ENCODE measurements around the gene MAST4. TPM values are rescaled to one million over a fixed set of nuclear protein-coding genes. Genes with fewer than 3 reads are reported as not detected.

The MAST4 gene
- total RNA-seq, 2 donors from 2014 or later = 30.5 to 47.8 TPM

GRCh38 chr5:66969484-66969883 lies 373.3 kb downstream of the MAST4 start:
- Histone ChIP-seq H3K4me3 (no peak overlapping the region), H3K36me3 (no peaks in the 10 kb centered on the region), H3K4me1 (ENCODE audit: control insufficient read depth in 1 of 2, low read depth in 2 of 2) (no peaks in the 10 kb centered on the region), H3K9me3 (no peaks in the 10 kb centered on the region), H3K27ac (no peak overlapping the region), H3K27me3 (replicated peaks; ENCODE audit: insufficient read depth) (no peaks in the 10 kb centered on the region)
- ATAC-seq (ENCODE audit: insufficient number of reproducible peaks, low FRiP score, low read depth) (no peak), DNase-seq (ENCODE audit: low spot score) (no peak)
- no peak for TF ChIP-seq CTCF (IDR thresholded peaks at IDR 0.05)

- no peaks in the 10 kb centered on the region for H3K4me1 ChIP-seq (ENCODE audit: control insufficient read depth in 1 of 2, low read depth in 2 of 2)
- H3K27me3 ChIP-seq (replicated peaks; ENCODE audit: insufficient read depth) = no peaks in the 10 kb centered on the region
- no peak overlapping the region for H3K4me3 ChIP-seq
- no peak for ATAC-seq (ENCODE audit: insufficient number of reproducible peaks, low FRiP score, low read depth)
- no peak for DNase-seq (ENCODE audit: low spot score)
- no peak for TF ChIP-seq CTCF (IDR thresholded peaks at IDR 0.05)
- no peaks in the 10 kb centered on the region for H3K36me3 ChIP-seq
- no peaks in the 10 kb centered on the region for H3K9me3 ChIP-seq
- H3K27ac ChIP-seq = no peak overlapping the region
Observed at GRCh38 chr5:66969963-66970362, 373.8 kb downstream of the MAST4 start.

GRCh38 chr5:66972004-66972403 lies 375.8 kb downstream of the MAST4 start:
- Histone ChIP-seq H3K9me3 (no peaks in the 10 kb centered on the region), H3K27ac (no peak overlapping the region), H3K27me3 (replicated peaks; ENCODE audit: insufficient read depth) (no peaks in the 10 kb centered on the region), H3K36me3 (no peaks in the 10 kb centered on the region), H3K4me1 (ENCODE audit: control insufficient read depth in 1 of 2, low read depth in 2 of 2) (no peaks in the 10 kb centered on the region), H3K4me3 (no peak overlapping the region)
- no peak for TF ChIP-seq CTCF (IDR thresholded peaks at IDR 0.05)
- DNase-seq (ENCODE audit: low spot score) = no peak
- no peak for ATAC-seq (ENCODE audit: insufficient number of reproducible peaks, low FRiP score, low read depth)

GRCh38 chr5:66974256-66974655 lies 378.1 kb downstream of the MAST4 start:
- H3K27ac ChIP-seq = no peak overlapping the region
- no peaks in the 10 kb centered on the region for H3K4me1 ChIP-seq (ENCODE audit: control insufficient read depth in 1 of 2, low read depth in 2 of 2)
- no peak for TF ChIP-seq CTCF (IDR thresholded peaks at IDR 0.05)
- no peak overlapping the region for H3K4me3 ChIP-seq
- ATAC-seq (ENCODE audit: insufficient number of reproducible peaks, low FRiP score, low read depth) (no peak), DNase-seq (ENCODE audit: low spot score) (no peak)
- no peaks in the 10 kb centered on the region for H3K27me3 ChIP-seq (replicated peaks; ENCODE audit: insufficient read depth)
- H3K9me3 ChIP-seq = no peaks in the 10 kb centered on the region
- H3K36me3 ChIP-seq = no peaks in the 10 kb centered on the region

GRCh38 chr5:66976108-66976507 lies 379.9 kb downstream of the MAST4 start:
- no peaks in the 10 kb centered on the region for H3K27me3 ChIP-seq (replicated peaks; ENCODE audit: insufficient read depth)
- no peaks in the 10 kb centered on the region for H3K9me3 ChIP-seq
- no peak for TF ChIP-seq CTCF (IDR thresholded peaks at IDR 0.05)
- H3K4me1 ChIP-seq (ENCODE audit: control insufficient read depth in 1 of 2, low read depth in 2 of 2) = peaks cover 5 to 12% of the 10 kb centered on the region in 2 donors
- H3K4me3 ChIP-seq = no peak overlapping the region
- ATAC-seq (ENCODE audit: insufficient number of reproducible peaks, low FRiP score, low read depth) = no peak
- DNase-seq (ENCODE audit: low spot score) = no peak
- H3K27ac ChIP-seq = no peak overlapping the region
- H3K36me3 ChIP-seq = no peaks in the 10 kb centered on the region

Data from thoracic aorta (tissue), 2 donors.